ENCODE measurements around the gene ITGB5. TPM values are rescaled to one million over a fixed set of nuclear protein-coding genes. Genes with fewer than 3 reads are reported as not detected.

Gene ITGB5
- total RNA-seq, 1 experiment from 2014 or later = 77.8 TPM

GRCh38 chr3:124845406-124845805, 41.8 kb downstream of the ITGB5 start:
- CTCF ChIA-PET = interaction anchor here (1.0 to 1.7 kb wide), 3 partner anchors 17 to 84 kb away, joined by 3 to 4 read pairs (median 3); no protein-coding TSS in a partner anchor
- Histone ChIP-seq H3K36me3 (ENCODE audit: control insufficient read depth in 1 of 2, insufficient read depth in 2 of 2, low read length in 2 of 2) (peaks cover 0 to 17% of the 10 kb centered on the region in 2 experiments; a peak in 2 of 4 replicates), H3K27me3 (ENCODE audit: insufficient read depth, low read length) (no peaks in the 10 kb centered on the region), H3K27ac (ENCODE audit: low read depth, low read length) (no peak overlapping the region), H2AFZ (ENCODE audit: low read depth, low read length, poor library complexity, severe bottlenecking) (no peak overlapping the region), H3K9ac (ENCODE audit: low read length) (no peak overlapping the region), H3K9me3 (ENCODE audit: control insufficient read depth in 1 of 2, insufficient read depth in 1 of 2, low read depth in 1 of 2, low read length in 2 of 2) (no peaks in the 10 kb centered on the region), H3K4me1 (ENCODE audit: control insufficient read depth in 1 of 2, insufficient read depth in 2 of 2, low read length in 2 of 2) (peaks cover 8 to 14% of the 10 kb centered on the region in 2 experiments; a peak in 3 of 4 replicates), H3K9me2 (ENCODE audit: insufficient read depth) (no peaks in the 10 kb centered on the region), H4K20me1 (ENCODE audit: insufficient read depth) (no peaks in the 10 kb centered on the region), H3K79me2 (ENCODE audit: insufficient read depth, low read length) (no peaks in the 10 kb centered on the region), H3K4me3 (replicated peaks in 1 of 2; ENCODE audit: low read depth in 1 of 2, low read length in 2 of 2) (no peak overlapping the region), H3K4me2 (ENCODE audit: low read length) (peak overlapping the region; percentile 31)
- TF ChIP-seq FOSL1 (IDR thresholded peaks at IDR 0.05; ENCODE audit: low read depth) (peak; percentile 15; the same call in 1 of the 2 replicates), EGR1 (IDR thresholded peaks at IDR 0.05; ENCODE audit: low read depth) (no peak), ZFX (IDR thresholded peaks at IDR 0.05) (no peak), REST (IDR thresholded peaks at IDR 0.05; ENCODE audit: low read depth) (no peak)
- no TSS peak for BruUV-seq (replicated peaks)
- POLR2A ChIA-PET = no interaction called here
- DNase-seq (ENCODE audit: low read depth, low spot score) (no peak), ATAC-seq (peak; percentile 58)
- RAD21 ChIA-PET (ENCODE audit: low non-redundant PET in 1 of 2, low total read pairs in 2 of 2, uncharacterized antibody in 2 of 2, unreplicated experiment in 2 of 2) = no interaction called here
- intact Hi-C loops (cut with micrococcal nuclease) = no loop called here

GRCh38 chr3:124843506-124844177, 43.5 kb downstream of the ITGB5 start:
- ATAC-seq = no peak
- Histone ChIP-seq H3K4me2 (ENCODE audit: low read length) (no peak overlapping the region), H4K20me1 (ENCODE audit: insufficient read depth) (no peaks in the 10 kb centered on the region), H3K27me3 (ENCODE audit: insufficient read depth, low read length) (no peaks in the 10 kb centered on the region), H3K9ac (ENCODE audit: low read length) (no peak overlapping the region), H3K36me3 (ENCODE audit: control insufficient read depth in 1 of 2, insufficient read depth in 2 of 2, low read length in 2 of 2) (peaks cover 0 to 17% of the 10 kb centered on the region in 2 experiments; a peak in 2 of 4 replicates), H3K4me3 (replicated peaks in 1 of 2; ENCODE audit: low read depth in 1 of 2, low read length in 2 of 2) (no peak overlapping the region), H3K9me3 (ENCODE audit: control insufficient read depth in 1 of 2, insufficient read depth in 1 of 2, low read depth in 1 of 2, low read length in 2 of 2) (no peaks in the 10 kb centered on the region), H3K27ac (ENCODE audit: low read depth, low read length) (no peak overlapping the region), H2AFZ (ENCODE audit: low read depth, low read length, poor library complexity, severe bottlenecking) (no peak overlapping the region), H3K79me2 (ENCODE audit: insufficient read depth, low read length) (no peaks in the 10 kb centered on the region), H3K9me2 (ENCODE audit: insufficient read depth) (no peaks in the 10 kb centered on the region), H3K4me1 (ENCODE audit: control insufficient read depth in 1 of 2, insufficient read depth in 2 of 2, low read length in 2 of 2) (peaks cover 13 to 19% of the 10 kb centered on the region in 2 experiments)
- intact Hi-C loops (cut with micrococcal nuclease) = no loop called here
- ChIA-PET CTCF (interaction anchor here (0.6 kb wide), 1 partner anchor 16 kb away, joined by 3 read pairs; no protein-coding TSS in a partner anchor), POLR2A (no interaction called here), RAD21 (ENCODE audit: low non-redundant PET in 1 of 2, low total read pairs in 2 of 2, uncharacterized antibody in 2 of 2, unreplicated experiment in 2 of 2) (no interaction called here)
- BruUV-seq (replicated peaks) = no TSS peak
- DNase-seq (ENCODE audit: low read depth, low spot score) = no peak
- no peak for TF ChIP-seq TCF7L2 (IDR thresholded peaks at IDR 0.05; ENCODE audit: borderline replicate concordance, extremely low read depth, insufficient read depth, insufficient read length)
